ENCODE data around the gene CDH4. TPM values are rescaled to one million over a fixed set of nuclear protein-coding genes. Genes with fewer than 3 reads are reported as not detected.

CDH4 gene
- total RNA-seq, result under 0.01 and 2.5 TPM in 2 replicates

DNA sequence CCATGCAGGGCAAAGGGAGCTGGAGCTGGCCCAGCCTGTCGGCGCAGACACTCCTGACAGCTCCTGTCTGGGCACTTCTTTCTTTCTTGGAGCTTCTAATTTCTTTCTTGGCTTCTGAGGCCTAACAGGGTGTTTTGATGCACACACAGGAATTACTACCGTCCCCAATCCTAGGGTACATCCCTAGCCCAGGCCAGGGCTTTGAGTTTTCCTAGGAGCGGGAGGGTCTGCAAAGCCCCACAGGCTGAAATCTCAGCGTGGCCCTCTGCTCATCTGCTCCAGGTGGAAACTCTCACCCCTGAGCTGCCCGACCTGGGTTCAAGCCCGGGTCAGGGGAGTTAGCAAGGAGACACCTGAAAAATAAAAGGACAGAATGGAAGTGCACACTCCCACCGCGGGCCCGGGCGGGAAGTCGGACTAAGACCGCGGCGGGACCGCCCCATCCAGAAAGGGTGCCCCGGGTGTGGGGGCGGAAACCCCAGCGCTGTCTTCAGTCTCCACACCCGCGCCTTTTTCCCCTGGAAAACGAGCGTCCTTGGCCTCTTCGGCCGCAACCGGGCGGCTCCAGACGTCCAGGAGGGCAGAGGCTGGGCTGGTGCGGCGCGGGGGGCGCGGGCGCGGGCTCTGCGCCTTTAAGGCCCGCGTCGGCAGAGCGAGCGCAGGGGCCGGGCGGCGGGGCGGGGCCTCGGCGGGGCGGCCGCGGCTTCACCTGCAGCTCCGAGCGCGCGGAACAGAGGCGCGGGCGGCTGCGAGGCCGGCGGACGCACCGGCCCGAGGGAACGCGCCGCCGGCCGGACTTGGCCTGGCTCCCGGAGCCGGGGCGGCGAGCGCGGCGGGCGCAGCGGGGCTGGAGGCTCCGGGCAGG lies at the start of gene CDH4:
CDH4 (plus strand) TSS at position 733 of the 865 bp plus-strand sequence.

